Muscle layer of colon (tissue), 2 donors: ENCODE measurements around the gene AADACL2.

ENCODE experiments used
- H3K27ac ChIP-seq: one replicate; pipeline ENCODE4 v1.7.0; 2013; ENCODE audit warnings: low read depth, mild to moderate bottlenecking, low read length, moderate library complexity
- H3K27me3 ChIP-seq, 2 donors: one replicate each; pipeline ENCODE4 v1.7.0; 2013; ENCODE audit warnings: low read length in 2 of 2, mild to moderate bottlenecking in 2 of 2; ENCODE audit not compliant: insufficient read depth in 2 of 2, control insufficient read depth in 1 of 2
- H3K36me3 ChIP-seq: one replicate; pipeline ENCODE4 v1.7.0; 2013; ENCODE audit warnings: mild to moderate bottlenecking, low read length; ENCODE audit not compliant: insufficient read depth
- H3K4me1 ChIP-seq: one replicate; pipeline ENCODE4 v1.7.0; 2013; ENCODE audit warnings: mild to moderate bottlenecking, low read length; ENCODE audit not compliant: insufficient read depth
- H3K4me3 ChIP-seq, 2 donors: one replicate each; pipeline ENCODE4 v1.7.0; 2013; ENCODE audit warnings: low read length in 2 of 2, low read depth in 1 of 2, mild to moderate bottlenecking in 1 of 2, moderate library complexity in 1 of 2
- H3K9ac ChIP-seq: one replicate; pipeline ENCODE4 v1.7.0; 2013; ENCODE audit warnings: low read length
- H3K9me3 ChIP-seq: one replicate; pipeline ENCODE4 v1.7.0; 2013; ENCODE audit warnings: mild to moderate bottlenecking, low read length
- donor health status: abdominal sarcoma.
- donor health status: Adenocarcinoma of cecum.

Gene AADACL2, protein sequence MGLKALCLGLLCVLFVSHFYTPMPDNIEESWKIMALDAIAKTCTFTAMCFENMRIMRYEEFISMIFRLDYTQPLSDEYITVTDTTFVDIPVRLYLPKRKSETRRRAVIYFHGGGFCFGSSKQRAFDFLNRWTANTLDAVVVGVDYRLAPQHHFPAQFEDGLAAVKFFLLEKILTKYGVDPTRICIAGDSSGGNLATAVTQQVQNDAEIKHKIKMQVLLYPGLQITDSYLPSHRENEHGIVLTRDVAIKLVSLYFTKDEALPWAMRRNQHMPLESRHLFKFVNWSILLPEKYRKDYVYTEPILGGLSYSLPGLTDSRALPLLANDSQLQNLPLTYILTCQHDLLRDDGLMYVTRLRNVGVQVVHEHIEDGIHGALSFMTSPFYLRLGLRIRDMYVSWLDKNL

DNA sequence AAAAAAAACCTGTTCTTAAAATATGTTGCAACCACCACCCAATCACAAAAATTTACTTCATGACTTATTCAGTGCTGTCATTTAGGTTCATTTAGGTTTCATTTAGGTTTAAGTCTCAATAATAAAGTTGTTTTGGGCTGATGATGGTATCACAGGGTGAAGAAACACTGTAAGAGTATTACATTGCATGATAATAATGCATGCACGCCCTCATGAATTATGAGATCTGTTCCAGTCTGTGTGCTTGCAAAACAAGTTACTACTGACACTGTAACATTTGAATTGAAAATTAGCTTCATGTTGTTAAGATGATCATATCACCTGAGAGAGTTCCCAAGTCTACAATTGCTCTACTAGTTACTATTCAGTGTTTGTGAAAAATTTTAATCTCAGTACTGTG, at the start of gene AADACL2:
AADACL2 (plus strand) TSS at position 315 of the 400 bp plus-strand sequence. CDS start 109 bp downstream, outside the sequence.
- no peaks in the 10 kb centered on the region for H3K27me3 ChIP-seq
- no peak within 1 kb of the TSS for H3K27ac ChIP-seq
- H3K36me3 ChIP-seq = no peaks in the 10 kb centered on the region
- no peaks in the 10 kb centered on the region for H3K4me1 ChIP-seq
- H3K9me3 ChIP-seq = no peaks in the 10 kb centered on the region
- H3K9ac ChIP-seq = no peak within 1 kb of the TSS
- no peak within 1 kb of the TSS for H3K4me3 ChIP-seq

DNA sequence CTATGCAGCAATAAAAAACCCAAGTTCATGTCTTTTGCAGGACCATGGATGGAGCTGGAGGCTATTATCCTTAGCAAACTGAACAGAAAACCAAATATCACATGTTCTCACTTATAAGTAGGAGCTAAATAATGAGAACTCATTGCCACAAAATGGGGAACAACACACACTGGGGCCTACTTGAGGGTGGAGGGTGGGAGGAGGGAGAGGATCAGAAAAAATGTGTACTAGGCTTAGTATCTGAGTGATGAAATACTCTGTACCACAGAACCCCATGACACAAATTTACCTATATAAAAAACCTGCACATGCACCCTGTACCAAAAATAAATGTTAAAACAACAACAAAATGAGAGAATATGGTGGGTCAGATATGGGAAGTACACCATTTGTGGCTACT, 49.6 kb upstream of the AADACL2 start:
- no peak overlapping the region for H3K27ac ChIP-seq
- H3K9ac ChIP-seq = no peak overlapping the region
- H3K9me3 ChIP-seq = no peaks in the 10 kb centered on the region
- H3K27me3 ChIP-seq = no peaks in the 10 kb centered on the region
- H3K4me3 ChIP-seq = no peak overlapping the region
- H3K36me3 ChIP-seq = no peaks in the 10 kb centered on the region
- H3K4me1 ChIP-seq = no peaks in the 10 kb centered on the region

DNA sequence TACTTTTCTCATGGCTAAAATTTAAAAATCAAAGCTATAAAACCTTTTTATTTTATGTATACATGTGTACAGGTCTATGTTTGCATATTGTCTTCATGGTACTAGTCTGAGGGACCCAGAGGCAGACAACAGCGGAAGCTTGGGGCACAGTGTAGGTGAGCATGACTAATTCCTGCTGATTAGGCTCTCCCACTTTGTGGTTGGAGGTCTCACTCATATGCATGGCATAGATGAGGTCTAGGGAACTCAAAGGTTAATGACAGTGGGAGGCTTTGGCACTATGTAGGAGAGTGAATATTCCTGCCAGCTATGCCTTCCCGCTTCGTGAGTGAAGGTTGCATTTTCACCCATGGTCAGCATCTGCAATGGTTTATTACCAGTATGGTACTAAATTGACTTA, 47.5 kb upstream of the AADACL2 start:
- Histone ChIP-seq H3K9me3 (no peaks in the 10 kb centered on the region), H3K27ac (no peak overlapping the region), H3K27me3 (no peaks in the 10 kb centered on the region), H3K4me1 (no peaks in the 10 kb centered on the region), H3K4me3 (no peak overlapping the region), H3K36me3 (no peaks in the 10 kb centered on the region), H3K9ac (no peak overlapping the region)

DNA sequence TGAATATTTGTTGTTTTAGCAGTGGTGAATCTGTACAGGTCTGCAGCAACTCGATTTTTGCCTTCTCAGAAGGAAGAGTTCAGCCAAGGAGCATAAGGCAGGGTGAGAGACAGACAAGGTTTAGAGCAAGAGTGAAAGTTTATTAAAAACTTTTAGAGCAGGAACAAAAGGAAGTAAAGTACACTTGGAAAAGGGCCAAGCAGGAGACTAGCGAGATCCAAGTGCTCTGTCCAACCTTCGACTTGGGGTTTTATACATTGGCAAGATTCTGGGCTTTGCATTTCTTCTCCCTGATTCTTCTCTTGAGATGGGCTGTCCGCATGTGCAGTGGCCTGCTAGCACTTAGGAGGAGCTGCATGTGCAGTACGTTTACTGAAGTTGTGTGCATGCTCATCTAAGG, 46.7 kb upstream of the AADACL2 start:
- H3K4me3 ChIP-seq = no peak overlapping the region
- H3K4me1 ChIP-seq = no peaks in the 10 kb centered on the region
- H3K36me3 ChIP-seq = no peaks in the 10 kb centered on the region
- no peaks in the 10 kb centered on the region for H3K27me3 ChIP-seq
- H3K27ac ChIP-seq = no peak overlapping the region
- H3K9ac ChIP-seq = no peak overlapping the region
- no peaks in the 10 kb centered on the region for H3K9me3 ChIP-seq

DNA sequence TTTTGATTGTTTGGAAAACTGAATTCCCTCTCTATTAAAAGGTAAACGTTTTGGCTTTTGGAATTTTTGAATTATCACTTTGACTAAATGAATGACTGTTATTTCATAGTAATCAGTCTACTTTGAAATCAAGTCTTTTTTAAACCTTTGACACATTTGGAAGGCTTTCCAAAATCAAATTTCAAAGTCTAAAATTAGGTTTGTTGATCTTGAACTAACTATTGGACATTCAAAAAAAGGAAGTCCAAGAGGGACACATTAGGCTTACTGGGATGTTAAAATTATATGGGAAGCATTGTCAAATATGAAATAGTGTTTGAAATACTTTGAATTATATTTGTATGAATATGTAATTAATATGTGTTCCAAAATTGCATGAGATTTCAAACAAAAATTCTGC, 45.2 kb upstream of the AADACL2 start:
- Histone ChIP-seq H3K27me3 (no peaks in the 10 kb centered on the region), H3K9ac (no peak overlapping the region), H3K9me3 (no peaks in the 10 kb centered on the region), H3K27ac (no peak overlapping the region), H3K36me3 (no peaks in the 10 kb centered on the region), H3K4me3 (no peak overlapping the region), H3K4me1 (no peaks in the 10 kb centered on the region)

DNA sequence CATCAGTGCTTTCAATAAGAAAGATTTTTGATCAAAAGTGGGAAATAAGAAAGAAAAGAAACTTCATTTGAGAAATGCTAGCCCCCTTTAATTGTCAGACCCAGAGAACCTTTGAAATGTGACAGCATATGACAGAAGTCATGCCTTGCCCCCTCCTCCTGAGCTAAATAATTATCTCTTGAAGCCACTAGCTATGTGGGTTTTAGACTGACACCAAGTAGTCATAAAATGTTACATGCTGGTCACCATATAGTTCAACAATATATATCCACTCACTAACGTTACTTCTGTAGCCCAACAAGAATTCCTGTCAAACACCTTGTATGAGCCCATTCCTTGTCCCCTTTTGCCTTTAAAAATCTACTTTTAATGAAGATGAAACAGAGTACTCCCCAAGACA, 43.1 kb upstream of the AADACL2 start:
- Histone ChIP-seq H3K9ac (no peak overlapping the region), H3K9me3 (no peaks in the 10 kb centered on the region), H3K4me1 (no peaks in the 10 kb centered on the region), H3K36me3 (no peaks in the 10 kb centered on the region), H3K27ac (no peak overlapping the region), H3K4me3 (no peak overlapping the region), H3K27me3 (no peaks in the 10 kb centered on the region)

DNA sequence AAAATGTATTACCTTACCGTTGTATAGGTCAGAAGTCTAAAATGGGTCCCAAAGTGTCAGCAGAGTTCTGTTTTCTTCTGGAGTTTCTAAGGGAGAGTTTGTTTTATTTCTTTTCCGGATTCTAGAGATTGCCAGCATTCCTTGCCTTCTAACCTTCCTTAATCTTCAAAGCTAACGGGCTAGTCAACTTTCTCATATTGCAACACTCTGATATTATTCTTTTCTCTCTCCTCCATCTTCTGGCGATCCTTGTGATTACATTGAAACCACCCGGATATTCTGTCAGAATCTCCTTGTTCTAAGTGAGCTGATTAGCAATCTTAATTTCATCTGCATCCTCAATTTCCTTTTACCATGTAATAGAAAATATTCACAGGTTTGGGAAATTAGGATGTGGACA, 36.2 kb upstream of the AADACL2 start:
- Histone ChIP-seq H3K4me3 (no peak overlapping the region), H3K9ac (no peak overlapping the region), H3K9me3 (no peaks in the 10 kb centered on the region), H3K27me3 (no peaks in the 10 kb centered on the region), H3K4me1 (no peaks in the 10 kb centered on the region), H3K27ac (no peak overlapping the region), H3K36me3 (no peaks in the 10 kb centered on the region)

DNA sequence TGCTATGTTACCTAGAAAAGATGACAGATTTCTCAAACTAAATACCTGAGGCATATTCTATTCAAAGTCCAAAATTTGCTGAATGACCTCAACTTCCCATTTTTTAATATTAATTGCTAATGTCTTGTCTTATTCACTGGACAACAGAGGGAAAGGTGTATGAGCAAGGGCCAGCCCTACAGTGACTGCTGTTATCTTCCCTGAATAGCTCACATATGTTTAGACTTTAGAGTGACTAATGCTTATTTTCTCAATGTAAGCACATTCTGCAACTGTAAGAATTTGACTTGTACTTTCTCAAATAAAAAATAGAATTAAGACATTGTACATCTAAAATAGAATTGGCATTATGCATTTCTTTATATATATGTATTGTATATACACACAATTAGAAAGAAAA, 26.5 kb upstream of the AADACL2 start:
- no peak overlapping the region for H3K4me3 ChIP-seq
- no peaks in the 10 kb centered on the region for H3K9me3 ChIP-seq
- H3K27me3 ChIP-seq = no peaks in the 10 kb centered on the region
- H3K4me1 ChIP-seq = no peaks in the 10 kb centered on the region
- no peak overlapping the region for H3K27ac ChIP-seq
- H3K9ac ChIP-seq = no peak overlapping the region
- no peaks in the 10 kb centered on the region for H3K36me3 ChIP-seq

DNA sequence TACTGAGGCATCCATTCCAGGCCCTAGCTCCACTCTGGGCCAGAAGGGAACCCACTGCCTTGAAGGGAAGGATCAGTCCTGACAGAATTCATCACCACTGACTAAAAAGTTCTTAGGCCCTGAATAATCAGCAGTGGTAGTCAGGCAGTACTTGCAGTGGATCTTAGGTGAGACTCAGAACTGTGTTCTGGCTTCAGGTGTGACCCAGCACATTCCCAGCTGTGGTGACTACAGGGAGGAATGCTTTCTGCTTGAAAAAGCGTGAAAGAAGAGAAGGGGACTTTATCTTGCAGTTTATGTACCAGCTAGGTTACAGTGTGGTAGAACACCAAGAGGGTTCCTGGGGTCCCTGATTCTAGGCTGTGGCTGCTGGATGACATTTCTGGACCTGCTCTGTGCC, 24.9 kb upstream of the AADACL2 start:
- H3K36me3 ChIP-seq = no peaks in the 10 kb centered on the region
- no peaks in the 10 kb centered on the region for H3K27me3 ChIP-seq
- H3K4me3 ChIP-seq = no peak overlapping the region
- H3K4me1 ChIP-seq = no peaks in the 10 kb centered on the region
- H3K9me3 ChIP-seq = no peaks in the 10 kb centered on the region
- H3K27ac ChIP-seq = no peak overlapping the region
- no peak overlapping the region for H3K9ac ChIP-seq

DNA sequence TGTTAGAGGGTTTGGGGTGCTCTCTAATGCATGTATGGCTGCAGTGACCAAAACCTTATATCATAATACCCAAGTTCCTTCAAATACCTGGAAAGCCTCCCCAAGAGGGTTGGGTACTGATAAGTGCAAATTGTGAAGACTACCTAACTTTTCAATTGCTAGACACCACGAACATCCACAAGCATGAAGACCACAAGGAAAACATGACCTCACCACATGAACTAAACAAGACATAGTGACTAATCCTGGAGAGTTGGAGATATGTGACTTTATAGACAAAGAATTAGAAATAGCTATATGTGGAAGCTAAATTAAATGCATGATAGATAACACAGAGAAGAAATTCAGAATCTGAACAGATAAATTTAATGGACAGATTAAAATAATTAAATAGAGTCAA, 23.9 kb upstream of the AADACL2 start:
- H3K27me3 ChIP-seq = no peaks in the 10 kb centered on the region
- H3K9ac ChIP-seq = no peak overlapping the region
- no peak overlapping the region for H3K27ac ChIP-seq
- H3K4me3 ChIP-seq = no peak overlapping the region
- H3K36me3 ChIP-seq = no peaks in the 10 kb centered on the region
- H3K4me1 ChIP-seq = no peaks in the 10 kb centered on the region
- H3K9me3 ChIP-seq = no peaks in the 10 kb centered on the region

DNA sequence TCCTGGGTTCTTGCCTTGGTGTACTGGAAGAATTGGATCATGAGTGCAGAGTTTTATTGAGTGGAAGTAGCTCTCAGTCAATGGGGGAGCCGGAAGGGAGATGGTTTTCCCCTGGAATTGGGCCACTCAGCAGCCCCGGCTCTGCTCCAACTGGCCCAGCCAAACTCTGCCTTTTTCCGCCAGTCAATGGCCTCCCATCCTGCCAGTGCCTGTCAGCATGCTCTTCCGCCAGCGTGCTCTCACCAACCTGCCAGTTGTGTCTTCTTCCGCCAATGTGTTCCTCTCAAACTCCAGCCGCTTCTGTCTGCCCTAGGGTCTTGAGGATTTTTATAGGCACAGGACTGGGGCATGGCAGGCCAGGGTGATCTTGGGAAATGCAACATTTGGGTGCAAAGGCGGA, 12.4 kb upstream of the AADACL2 start:
- Histone ChIP-seq H3K4me3 (no peak overlapping the region), H3K9ac (no peak overlapping the region), H3K27ac (no peak overlapping the region), H3K9me3 (no peaks in the 10 kb centered on the region), H3K36me3 (no peaks in the 10 kb centered on the region), H3K4me1 (no peaks in the 10 kb centered on the region), H3K27me3 (no peaks in the 10 kb centered on the region)

DNA sequence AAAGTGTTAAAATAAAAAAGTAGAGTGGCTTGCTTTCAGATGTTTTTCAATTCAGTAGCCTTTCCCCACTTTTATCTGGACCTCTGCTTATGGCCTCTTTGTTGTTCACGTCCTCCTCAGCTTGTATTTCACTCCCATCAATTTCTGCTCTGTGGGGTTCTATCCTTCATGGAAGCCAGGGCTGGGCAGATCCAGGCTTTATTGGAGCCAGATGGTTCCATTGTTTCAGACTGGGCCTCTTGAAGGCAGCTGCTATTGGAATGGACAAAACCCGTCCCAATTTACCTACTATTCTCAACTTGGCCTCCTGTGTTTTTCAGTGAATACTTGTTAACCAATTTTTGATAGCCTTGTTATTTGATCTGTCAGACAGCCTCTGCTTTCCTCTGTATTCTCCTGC, 10.9 kb upstream of the AADACL2 start:
- Histone ChIP-seq H3K36me3 (no peaks in the 10 kb centered on the region), H3K9ac (no peak overlapping the region), H3K4me1 (no peaks in the 10 kb centered on the region), H3K9me3 (no peaks in the 10 kb centered on the region), H3K27ac (no peak overlapping the region), H3K27me3 (no peaks in the 10 kb centered on the region), H3K4me3 (no peak overlapping the region)
